ENCODE results near the gene SULT1E1. TPM values are rescaled to one million over a fixed set of nuclear protein-coding genes. Genes with fewer than 3 reads are reported as not detected.

Gene SULT1E1
- total RNA-seq, 3 donors from 2014 or later, result 0.59 to 0.66 TPM; not detected in 1

DNA sequence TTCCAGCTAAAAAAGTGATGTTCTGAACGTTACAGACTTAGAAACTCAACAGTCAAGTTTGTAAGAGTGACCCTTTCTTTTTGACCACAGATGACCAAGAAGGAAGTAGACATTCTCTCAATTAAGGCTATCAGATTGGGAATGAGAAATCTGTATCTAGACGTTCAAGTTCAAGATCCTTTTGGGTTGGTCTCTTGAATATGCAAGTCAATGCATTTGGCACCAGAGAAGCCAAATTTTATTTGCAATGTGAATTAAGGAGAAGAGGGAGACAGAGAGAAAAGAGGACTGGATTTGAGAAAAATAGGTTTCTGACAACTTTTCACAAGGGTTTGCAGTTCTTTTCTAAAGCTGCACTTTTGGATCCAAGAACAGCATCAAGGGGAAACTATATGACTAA is 17.5 kb upstream of the SULT1E1 start:
- Histone ChIP-seq H3K4me3 (no peak overlapping the region), H3K4me1 (no peaks in the 10 kb centered on the region), H3K27ac (no peak overlapping the region), H3K27me3 (no peaks in the 10 kb centered on the region), H3K9me3 (no peaks in the 10 kb centered on the region), H3K36me3 (no peaks in the 10 kb centered on the region)
- TF ChIP-seq POLR2A (IDR thresholded peaks at IDR 0.05) (no peak), POLR2AphosphoS5 (IDR thresholded peaks at IDR 0.05) (no peak)
- TF ChIP-seq, protein P1, sequence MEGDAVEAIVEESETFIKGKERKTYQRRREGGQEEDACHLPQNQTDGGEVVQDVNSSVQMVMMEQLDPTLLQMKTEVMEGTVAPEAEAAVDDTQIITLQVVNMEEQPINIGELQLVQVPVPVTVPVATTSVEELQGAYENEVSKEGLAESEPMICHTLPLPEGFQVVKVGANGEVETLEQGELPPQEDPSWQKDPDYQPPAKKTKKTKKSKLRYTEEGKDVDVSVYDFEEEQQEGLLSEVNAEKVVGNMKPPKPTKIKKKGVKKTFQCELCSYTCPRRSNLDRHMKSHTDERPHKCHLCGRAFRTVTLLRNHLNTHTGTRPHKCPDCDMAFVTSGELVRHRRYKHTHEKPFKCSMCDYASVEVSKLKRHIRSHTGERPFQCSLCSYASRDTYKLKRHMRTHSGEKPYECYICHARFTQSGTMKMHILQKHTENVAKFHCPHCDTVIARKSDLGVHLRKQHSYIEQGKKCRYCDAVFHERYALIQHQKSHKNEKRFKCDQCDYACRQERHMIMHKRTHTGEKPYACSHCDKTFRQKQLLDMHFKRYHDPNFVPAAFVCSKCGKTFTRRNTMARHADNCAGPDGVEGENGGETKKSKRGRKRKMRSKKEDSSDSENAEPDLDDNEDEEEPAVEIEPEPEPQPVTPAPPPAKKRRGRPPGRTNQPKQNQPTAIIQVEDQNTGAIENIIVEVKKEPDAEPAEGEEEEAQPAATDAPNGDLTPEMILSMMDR (IDR thresholded peaks at IDR 0.05), result no peak
- no peak for DNase-seq (ENCODE audit: low spot score in 2 of 2)
- intact Hi-C loops (cut with DNase I; ENCODE audit: low total_unique reads), result no loop called here

DNA sequence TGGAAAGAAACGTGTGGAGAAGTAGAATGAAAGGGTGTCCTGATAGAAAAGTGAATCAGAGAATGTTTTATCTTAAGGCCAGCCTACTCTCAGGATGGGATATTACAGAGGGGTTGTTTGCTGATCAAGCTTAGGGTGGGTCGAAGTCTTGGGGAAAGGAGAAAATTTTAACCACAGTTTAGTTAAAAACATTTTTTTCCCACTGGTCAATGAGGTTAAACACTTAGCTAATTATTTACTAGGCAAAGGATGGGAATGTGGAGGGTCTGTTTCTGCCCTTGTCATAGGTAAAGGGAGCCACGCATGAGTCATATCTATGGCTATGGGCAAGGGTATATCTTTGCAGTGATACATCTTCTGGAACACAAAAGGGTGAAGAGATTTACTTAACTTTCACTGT is 16.1 kb upstream of the SULT1E1 start:
- Histone ChIP-seq H3K36me3 (no peaks in the 10 kb centered on the region), H3K4me1 (no peaks in the 10 kb centered on the region), H3K27ac (no peak overlapping the region), H3K4me3 (no peak overlapping the region), H3K9me3 (no peaks in the 10 kb centered on the region), H3K27me3 (no peaks in the 10 kb centered on the region)
- TF ChIP-seq, protein P1 (IDR thresholded peaks at IDR 0.05), result no peak
- TF ChIP-seq POLR2AphosphoS5 (IDR thresholded peaks at IDR 0.05), result no peak
- no peak for TF ChIP-seq POLR2A (IDR thresholded peaks at IDR 0.05)
- intact Hi-C loops (cut with DNase I; ENCODE audit: low total_unique reads), result no loop called here
- no peak for DNase-seq (ENCODE audit: low spot score in 2 of 2)

DNA sequence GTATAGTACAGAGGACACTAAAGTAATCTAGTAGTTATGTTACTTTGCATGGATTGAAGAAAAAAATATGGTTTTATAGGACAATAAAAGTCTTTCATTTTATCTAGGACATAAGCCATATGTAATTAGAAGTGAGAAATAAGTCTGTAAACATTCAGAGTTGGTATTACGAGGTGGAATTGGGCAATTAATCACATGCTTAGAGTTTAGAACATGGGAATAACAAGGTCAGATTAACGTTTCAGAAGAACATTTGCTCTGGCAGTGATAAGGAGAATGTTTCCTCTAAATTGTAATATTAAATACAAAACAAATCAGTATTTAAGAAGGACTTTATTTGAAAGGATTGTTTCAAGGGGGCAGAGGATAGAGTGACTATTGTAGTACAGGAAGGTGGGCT is 15.6 kb upstream of the SULT1E1 start:
- no peak overlapping the region for H3K4me3 ChIP-seq
- no peaks in the 10 kb centered on the region for H3K36me3 ChIP-seq
- H3K9me3 ChIP-seq, result no peaks in the 10 kb centered on the region
- H3K4me1 ChIP-seq, result no peaks in the 10 kb centered on the region
- H3K27me3 ChIP-seq, result no peaks in the 10 kb centered on the region
- no peak overlapping the region for H3K27ac ChIP-seq
- TF ChIP-seq POLR2A (IDR thresholded peaks at IDR 0.05), result no peak
- no peak for TF ChIP-seq POLR2AphosphoS5 (IDR thresholded peaks at IDR 0.05)
- TF ChIP-seq, protein P1 (IDR thresholded peaks at IDR 0.05), result no peak
- no peak for DNase-seq (ENCODE audit: low spot score in 2 of 2)
- intact Hi-C loops (cut with DNase I; ENCODE audit: low total_unique reads), result no loop called here

DNA sequence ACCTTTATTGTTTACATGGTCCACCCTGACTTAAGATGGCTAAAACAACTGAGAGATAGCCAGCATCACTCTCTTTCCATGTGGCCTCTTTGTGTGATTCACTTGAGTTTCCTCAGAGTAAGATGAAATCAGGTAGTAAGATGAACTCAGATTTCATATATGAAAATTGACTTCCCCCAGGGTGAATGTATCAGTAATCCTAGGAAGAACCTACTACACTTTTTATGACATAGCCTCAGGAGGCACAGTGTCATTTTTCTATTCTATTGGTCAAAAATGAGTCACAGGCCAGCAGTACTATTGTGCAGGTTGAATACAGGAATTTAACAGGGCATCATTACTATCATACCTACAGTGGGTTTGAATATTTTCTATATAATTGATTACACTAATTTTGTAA is 14.6 kb upstream of the SULT1E1 start:
- no peak for DNase-seq (ENCODE audit: low spot score in 2 of 2)
- TF ChIP-seq POLR2AphosphoS5 (IDR thresholded peaks at IDR 0.05) (no peak), POLR2A (IDR thresholded peaks at IDR 0.05) (no peak)
- TF ChIP-seq, protein P1 (IDR thresholded peaks at IDR 0.05), result no peak
- intact Hi-C loops (cut with DNase I; ENCODE audit: low total_unique reads), result no loop called here
- Histone ChIP-seq H3K9me3 (no peaks in the 10 kb centered on the region), H3K4me3 (no peak overlapping the region), H3K27ac (no peak overlapping the region), H3K4me1 (no peaks in the 10 kb centered on the region), H3K27me3 (no peaks in the 10 kb centered on the region), H3K36me3 (no peaks in the 10 kb centered on the region)

DNA sequence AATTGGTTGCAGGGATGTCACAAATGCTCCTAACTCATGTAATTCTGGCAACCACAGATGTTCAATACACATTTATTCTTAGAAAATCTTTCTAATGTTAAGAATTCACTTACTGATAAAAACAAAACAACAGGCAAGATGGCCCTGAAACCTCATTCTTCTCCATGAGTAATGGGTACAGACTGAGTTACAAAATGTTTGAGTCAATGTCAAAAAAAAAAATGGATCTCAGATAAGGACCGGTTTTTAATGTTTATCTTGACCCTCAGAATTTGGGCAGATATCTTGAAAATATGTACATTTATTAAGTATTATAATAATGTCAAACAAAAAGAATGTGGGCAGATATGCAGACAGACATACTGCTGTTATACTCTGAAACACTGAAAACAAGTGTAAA is 1.8 kb upstream of the SULT1E1 start:
- intact Hi-C loops (cut with DNase I; ENCODE audit: low total_unique reads), result no loop called here
- TF ChIP-seq POLR2A (IDR thresholded peaks at IDR 0.05), result no peak
- TF ChIP-seq POLR2AphosphoS5 (IDR thresholded peaks at IDR 0.05), result no peak
- TF ChIP-seq, protein P1 (IDR thresholded peaks at IDR 0.05), result no peak
- no peaks in the 10 kb centered on the region for H3K27me3 ChIP-seq

More for the DNA sequence above, 1.8 kb upstream of the SULT1E1 start:
- DNase-seq (ENCODE audit: low spot score in 2 of 2), result no peak
- no peaks in the 10 kb centered on the region for H3K36me3 ChIP-seq
- H3K4me1 ChIP-seq, result no peaks in the 10 kb centered on the region
- no peaks in the 10 kb centered on the region for H3K9me3 ChIP-seq
- no peak overlapping the region for H3K27ac ChIP-seq
- H3K4me3 ChIP-seq, result no peak overlapping the region

Measured in breast epithelium (tissue), 4 donors.